Stomach (tissue), 4 donors: Measurements from ENCODE around the gene HSPA12B.

Experiments
- EP300 ChIP-seq: sonication (generic); formaldehyde crosslinking; IDR thresholded peaks from one replicate; pipeline ENCODE4 v1.6.1; 2017; ENCODE audit warnings: antibody characterized with exemption
- POLR2A ChIP-seq, 4 donors: fragments of 450-650 bp; IDR thresholded peaks; one replicate each; pipeline ENCODE4 v1.6.1; 2016; ENCODE audit warnings: antibody characterized with exemption in 4 of 4, control low read depth in 2 of 4, mild to moderate bottlenecking in 1 of 4, moderate library complexity in 1 of 4
- TF ChIP-seq, protein P1 (sequence below), 7 experiments: fragments of 450-650 bp in 4 of 7; fragments of 200-600 bp in 3 of 7; sonication (generic) in 3 of 7; IDR thresholded peaks; one replicate each; pipeline ENCODE4 v1.5.1; 2016 to 2019; ENCODE audit warnings: antibody characterized with exemption in 7 of 7, control low read depth in 2 of 7, mild to moderate bottlenecking in 1 of 7

DNA sequence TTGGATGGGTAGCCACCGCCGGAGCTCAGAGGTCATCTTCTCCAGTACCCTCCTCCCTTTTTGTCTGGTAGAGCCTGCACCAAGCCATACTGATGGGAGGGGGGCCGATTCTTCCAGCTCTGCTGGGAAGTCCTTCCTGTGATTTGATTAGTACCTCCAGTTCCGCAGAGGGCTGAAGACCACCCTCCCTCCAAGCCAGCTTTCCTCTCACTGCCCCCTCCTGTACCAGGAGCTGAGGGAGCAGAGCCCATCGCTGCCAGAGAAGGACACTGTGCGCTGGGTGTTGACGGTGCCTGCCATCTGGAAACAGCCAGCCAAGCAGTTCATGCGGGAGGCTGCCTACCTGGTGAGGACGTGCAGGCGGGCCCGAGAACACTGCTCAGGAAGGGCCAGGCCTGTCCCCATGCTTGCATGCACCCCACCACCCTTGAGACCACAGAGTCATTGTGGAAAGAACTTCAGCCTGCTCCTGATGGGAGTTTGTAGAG is 13.2 kb downstream of the HSPA12B start:
- TF ChIP-seq, protein P1, sequence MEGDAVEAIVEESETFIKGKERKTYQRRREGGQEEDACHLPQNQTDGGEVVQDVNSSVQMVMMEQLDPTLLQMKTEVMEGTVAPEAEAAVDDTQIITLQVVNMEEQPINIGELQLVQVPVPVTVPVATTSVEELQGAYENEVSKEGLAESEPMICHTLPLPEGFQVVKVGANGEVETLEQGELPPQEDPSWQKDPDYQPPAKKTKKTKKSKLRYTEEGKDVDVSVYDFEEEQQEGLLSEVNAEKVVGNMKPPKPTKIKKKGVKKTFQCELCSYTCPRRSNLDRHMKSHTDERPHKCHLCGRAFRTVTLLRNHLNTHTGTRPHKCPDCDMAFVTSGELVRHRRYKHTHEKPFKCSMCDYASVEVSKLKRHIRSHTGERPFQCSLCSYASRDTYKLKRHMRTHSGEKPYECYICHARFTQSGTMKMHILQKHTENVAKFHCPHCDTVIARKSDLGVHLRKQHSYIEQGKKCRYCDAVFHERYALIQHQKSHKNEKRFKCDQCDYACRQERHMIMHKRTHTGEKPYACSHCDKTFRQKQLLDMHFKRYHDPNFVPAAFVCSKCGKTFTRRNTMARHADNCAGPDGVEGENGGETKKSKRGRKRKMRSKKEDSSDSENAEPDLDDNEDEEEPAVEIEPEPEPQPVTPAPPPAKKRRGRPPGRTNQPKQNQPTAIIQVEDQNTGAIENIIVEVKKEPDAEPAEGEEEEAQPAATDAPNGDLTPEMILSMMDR (IDR thresholded peaks at IDR 0.05): no peak
- TF ChIP-seq POLR2A (IDR thresholded peaks at IDR 0.05) (no peak), EP300 (no peak)
